Measurements from ENCODE around the gene TRIM10.
A peak's percentile ranks its signal among the peaks of the same experiment; 100 is the strongest.

The TRIM10 gene

DNA sequence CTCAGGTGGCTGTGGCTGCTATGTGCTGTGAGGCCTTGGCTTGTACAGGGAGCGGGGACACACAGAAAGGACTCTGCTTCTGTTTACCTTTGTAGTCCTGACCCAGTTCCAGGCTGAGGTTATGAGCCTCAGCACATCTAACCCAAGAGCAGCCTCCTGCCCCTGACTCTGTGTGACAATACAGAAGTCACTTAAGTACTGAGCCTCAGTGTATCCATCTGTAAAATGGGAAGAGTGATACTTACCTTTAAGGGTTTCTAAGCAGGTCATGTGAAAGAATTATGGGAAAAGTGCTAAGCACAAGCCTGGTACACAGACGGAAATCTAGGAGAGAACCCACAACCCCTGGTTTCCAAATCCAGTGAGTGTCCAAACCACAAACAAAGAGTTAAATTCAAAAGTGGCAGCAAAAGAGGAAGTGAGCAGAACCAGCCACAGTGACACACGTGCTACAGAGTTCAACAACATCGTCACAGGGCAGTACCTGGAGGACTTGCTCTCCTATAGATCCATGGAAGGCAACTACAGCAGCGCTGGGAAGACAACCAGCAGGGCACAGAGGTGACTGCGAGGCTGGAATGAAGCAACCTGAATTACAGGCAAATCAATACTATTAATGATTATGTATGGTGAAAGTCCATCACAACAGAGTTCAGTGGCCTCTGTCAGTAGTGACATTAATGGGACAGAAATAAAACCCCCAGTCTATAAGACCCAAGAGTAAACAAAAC lies 39.7 kb upstream of the TRIM10 start:
- Histone ChIP-seq H3K4me3 (peak overlapping the region in 3 of 10 experiments; percentile 2 to 29 (median 2); a peak in 2 of 20 replicates), H3K9ac (peak overlapping the region in 9 of 11 experiments; percentile 25 to 70 (median 42); a peak in 15 of 22 replicates), H3K9me3 (replicated peaks in 1 of 11) (no peaks in the 10 kb centered on the region), H3K27me3 (no peaks in the 10 kb centered on the region), H3K4me2 (peak overlapping the region; percentile 53 to 90 (median 81)), H3K27ac (peak overlapping the region; percentile 14 to 84 (median 73); a peak in 21 of 22 replicates), H3K36me3 (peaks cover 43 to 79% (median 55%) of the 10 kb centered on the region in 11 experiments), H3K4me1 (peaks cover 27 to 95% (median 62%) of the 10 kb centered on the region in 10 experiments), H4K20me1 (peaks cover 32 to 84% (median 63%) of the 10 kb centered on the region in 11 experiments; a peak in 21 of 22 replicates)
- no peak for TF ChIP-seq Cebpa-rat (IDR thresholded peaks at IDR 0.05)

DNA sequence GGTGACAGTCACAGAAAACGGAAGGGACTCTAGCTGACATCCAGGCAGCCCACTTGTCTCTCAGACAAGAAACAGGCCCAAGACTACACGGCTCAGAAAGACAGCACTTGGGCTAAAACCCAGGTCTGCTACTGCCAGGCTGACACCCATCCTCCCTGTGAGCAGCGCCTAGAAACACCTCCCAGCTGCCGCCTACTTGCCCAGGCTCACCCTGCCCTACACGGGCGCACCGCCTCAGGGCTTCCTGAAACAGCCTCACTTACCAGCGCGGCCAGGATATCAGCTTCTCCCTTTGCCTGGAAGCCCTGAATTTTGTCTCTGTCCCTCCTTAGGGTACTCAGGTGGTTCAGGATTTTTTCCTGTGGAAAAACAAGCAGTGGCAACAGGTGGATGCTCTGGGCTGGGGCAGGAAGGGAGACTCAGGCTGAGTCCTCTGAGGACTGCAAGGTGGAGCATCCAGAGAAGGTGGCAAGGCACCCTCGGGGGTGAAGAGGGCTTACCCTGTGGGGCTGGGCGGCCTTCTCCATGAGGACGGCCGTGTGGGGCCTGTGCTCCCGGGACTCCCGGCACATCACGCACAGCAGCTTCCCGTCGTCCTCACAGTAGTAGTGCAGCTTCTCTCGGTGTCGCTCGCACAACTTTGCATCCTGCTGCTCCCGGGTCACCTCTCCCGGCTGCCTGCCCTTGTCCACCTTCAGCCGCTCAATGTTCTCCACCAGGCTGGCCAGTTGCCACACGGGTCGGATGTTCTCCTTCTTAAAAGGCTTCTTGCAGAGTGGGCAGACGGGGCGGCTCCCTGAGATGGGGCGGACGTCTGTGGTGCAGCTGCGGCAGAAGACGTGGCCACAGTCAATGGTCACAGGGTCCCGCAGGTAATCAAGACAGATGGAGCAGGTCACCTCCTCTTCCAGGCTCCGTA lies 37.4 kb upstream of the TRIM10 start:
- no peak for TF ChIP-seq Cebpa-rat (IDR thresholded peaks at IDR 0.05)
- Histone ChIP-seq H3K9me3 (replicated peaks in 1 of 11) (no peaks in the 10 kb centered on the region), H3K27ac (peak overlapping the region in 3 of 11 experiments; percentile 3 to 43 (median 37); a peak in 6 of 22 replicates), H3K27me3 (no peaks in the 10 kb centered on the region), H3K4me2 (peak overlapping the region in 4 of 11 experiments; percentile 36 to 90 (median 45); a peak in 8 of 22 replicates), H3K36me3 (peaks cover 62 to 87% (median 71%) of the 10 kb centered on the region in 11 experiments), H3K9ac (peak overlapping the region in 1 of 11 experiments; percentile 44; a peak in 1 of 22 replicates), H4K20me1 (peaks cover 25 to 70% (median 50%) of the 10 kb centered on the region in 11 experiments; a peak in 19 of 22 replicates), H3K4me3 (no peak overlapping the region), H3K4me1 (peaks cover 24 to 72% (median 47%) of the 10 kb centered on the region in 10 experiments)

DNA sequence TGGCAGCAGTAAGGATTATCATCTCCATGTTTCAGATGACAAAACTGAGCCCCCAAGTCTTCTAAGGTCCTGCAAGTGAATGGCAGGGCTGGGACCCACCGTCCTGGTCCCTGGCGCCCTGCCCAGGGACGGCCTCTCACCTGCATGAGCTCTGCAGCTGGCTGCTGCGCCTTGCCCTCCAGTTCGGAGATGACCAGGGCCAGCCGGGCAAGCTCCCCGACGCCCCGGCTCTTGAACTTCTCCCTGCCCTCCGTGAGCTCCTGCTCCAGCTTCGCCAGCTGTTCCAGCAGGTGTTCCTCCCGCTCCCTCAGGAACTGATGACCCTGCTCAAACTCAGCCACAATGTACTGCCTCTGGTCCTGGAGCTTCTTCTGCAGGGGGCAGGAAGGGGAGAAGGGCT lies 35.4 kb upstream of the TRIM10 start:
- H3K9ac ChIP-seq = no peak overlapping the region
- peak overlapping the region in 1 of 11 experiments; percentile 45; a peak in 1 of 22 replicates for H3K27ac ChIP-seq
- no peak overlapping the region for H3K4me3 ChIP-seq
- peaks cover 76 to 91% (median 85%) of the 10 kb centered on the region in 11 experiments for H3K36me3 ChIP-seq
- H3K27me3 ChIP-seq = no peaks in the 10 kb centered on the region
- no peak for TF ChIP-seq Cebpa-rat (IDR thresholded peaks at IDR 0.05)
- peaks cover 13 to 51% (median 28%) of the 10 kb centered on the region in 10 experiments for H3K4me1 ChIP-seq
- no peak overlapping the region for H3K4me2 ChIP-seq
- no peaks in the 10 kb centered on the region for H3K9me3 ChIP-seq (replicated peaks in 1 of 11)
- H4K20me1 ChIP-seq = peaks cover 27 to 57% (median 49%) of the 10 kb centered on the region in 11 experiments; a peak in 17 of 22 replicates

DNA sequence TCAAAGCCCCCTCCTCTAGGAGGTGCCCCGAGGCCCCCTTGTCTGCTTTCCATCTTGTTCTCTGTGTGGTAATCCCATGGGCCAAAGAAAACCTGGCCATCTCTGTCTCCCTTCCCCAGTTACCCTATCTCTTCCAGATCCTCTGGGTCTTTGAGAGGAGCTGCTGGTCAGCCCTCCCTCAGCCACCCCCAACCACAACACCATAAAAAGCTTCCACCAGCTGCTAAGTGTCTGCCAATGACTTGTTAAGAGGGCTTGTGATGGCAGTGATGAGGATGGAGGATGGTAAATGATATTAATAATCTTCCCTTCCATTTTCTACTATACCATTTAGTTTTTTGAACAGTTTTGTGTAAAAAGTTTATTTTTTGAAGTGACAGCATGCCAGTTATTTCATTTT lies 34.9 kb upstream of the TRIM10 start:
- Histone ChIP-seq H3K36me3 (peaks cover 80 to 96% (median 89%) of the 10 kb centered on the region in 11 experiments), H4K20me1 (peaks cover 23 to 58% (median 51%) of the 10 kb centered on the region in 11 experiments; a peak in 17 of 22 replicates), H3K27ac (no peak overlapping the region), H3K9me3 (replicated peaks in 1 of 11) (no peaks in the 10 kb centered on the region), H3K4me1 (peaks cover 9 to 47% (median 24%) of the 10 kb centered on the region in 10 experiments), H3K9ac (no peak overlapping the region), H3K4me2 (no peak overlapping the region), H3K4me3 (no peak overlapping the region), H3K27me3 (no peaks in the 10 kb centered on the region)
- TF ChIP-seq Cebpa-rat (IDR thresholded peaks at IDR 0.05) = no peak

DNA sequence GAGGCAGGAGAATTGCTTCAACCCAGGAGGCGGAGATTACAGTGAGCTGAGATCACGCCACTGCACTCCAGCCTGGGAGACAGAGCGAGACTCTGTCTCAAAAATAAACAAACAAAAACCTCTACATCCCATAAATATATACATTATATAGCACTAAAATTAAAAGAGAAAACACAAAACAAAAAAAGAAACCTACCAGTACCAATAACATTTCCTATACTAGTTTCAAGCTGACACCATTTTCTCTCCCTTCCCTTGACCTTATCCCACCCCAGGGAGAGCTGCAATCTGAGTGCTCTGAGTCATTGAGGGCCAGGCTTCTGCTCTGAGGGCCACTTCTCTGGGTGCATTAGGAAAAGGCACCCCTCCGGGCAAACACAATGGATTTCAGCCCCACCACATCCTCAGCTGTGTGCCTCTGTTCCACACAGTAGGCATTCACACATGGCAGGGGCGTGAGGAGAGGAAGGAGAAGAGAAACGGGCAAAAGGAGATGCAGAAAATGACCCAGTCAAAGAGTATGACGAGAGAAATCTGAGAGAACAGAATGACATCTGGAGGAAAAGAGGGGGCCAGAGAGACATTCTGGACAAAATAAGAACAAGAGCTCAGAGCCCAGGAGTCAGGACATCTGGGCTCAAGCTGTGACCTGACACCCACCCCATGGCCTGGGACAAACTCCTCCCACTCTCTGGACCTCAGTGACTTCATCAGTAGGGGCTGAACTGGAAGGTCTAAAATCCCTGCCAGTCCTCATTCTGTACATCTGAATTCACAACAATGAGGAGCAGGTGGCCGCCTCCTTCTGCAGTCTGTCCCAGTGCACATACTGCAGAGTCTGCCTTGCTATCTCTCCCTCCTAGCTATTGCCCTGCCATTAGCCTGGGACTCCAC lies 34.0 kb upstream of the TRIM10 start:
- no peak overlapping the region for H3K4me2 ChIP-seq
- no peak overlapping the region for H3K27ac ChIP-seq
- H3K27me3 ChIP-seq = no peaks in the 10 kb centered on the region
- no peak for TF ChIP-seq Cebpa-rat (IDR thresholded peaks at IDR 0.05)
- no peak overlapping the region for H3K4me3 ChIP-seq
- peaks cover 0 to 38% (median 15%) of the 10 kb centered on the region in 10 experiments; a peak in 16 of 20 replicates for H3K4me1 ChIP-seq
- H3K9me3 ChIP-seq (replicated peaks in 1 of 11) = no peaks in the 10 kb centered on the region
- peaks cover 82 to 97% (median 91%) of the 10 kb centered on the region in 11 experiments for H3K36me3 ChIP-seq
- H3K9ac ChIP-seq = no peak overlapping the region
- H4K20me1 ChIP-seq = peaks cover 13 to 63% (median 49%) of the 10 kb centered on the region in 11 experiments; a peak in 17 of 22 replicates

DNA sequence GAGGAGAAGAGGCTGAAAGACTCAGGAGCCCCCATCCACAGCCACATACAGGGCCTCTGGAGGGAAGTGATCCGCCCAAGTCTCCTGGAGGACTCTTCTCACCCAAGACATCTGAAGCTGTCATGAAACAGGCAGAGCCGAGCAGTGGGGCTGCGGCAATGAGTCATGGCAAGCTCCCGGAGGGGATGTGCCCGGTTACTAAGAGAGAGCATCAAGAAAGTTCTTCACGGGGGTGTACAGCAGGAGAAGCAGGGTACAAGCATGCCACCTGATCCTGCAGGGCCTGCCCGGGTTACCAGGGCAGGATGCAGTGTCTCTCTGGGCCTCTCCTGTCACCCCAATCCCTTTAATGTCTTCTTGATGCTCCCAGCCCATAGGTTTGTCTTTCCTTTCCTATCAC lies 31.1 kb upstream of the TRIM10 start:
- Histone ChIP-seq H3K4me1 (peaks cover 0 to 8% (median under 1%) of the 10 kb centered on the region in 10 experiments; a peak in 10 of 20 replicates), H3K36me3 (peaks cover 80 to 95% (median 90%) of the 10 kb centered on the region in 11 experiments), H3K27ac (no peak overlapping the region), H3K4me2 (no peak overlapping the region), H4K20me1 (peaks cover 0 to 56% (median 32%) of the 10 kb centered on the region in 11 experiments; a peak in 14 of 22 replicates), H3K4me3 (no peak overlapping the region), H3K27me3 (no peaks in the 10 kb centered on the region), H3K9me3 (replicated peaks in 1 of 11) (no peaks in the 10 kb centered on the region), H3K9ac (no peak overlapping the region)
- TF ChIP-seq Cebpa-rat (IDR thresholded peaks at IDR 0.05) = no peak

DNA sequence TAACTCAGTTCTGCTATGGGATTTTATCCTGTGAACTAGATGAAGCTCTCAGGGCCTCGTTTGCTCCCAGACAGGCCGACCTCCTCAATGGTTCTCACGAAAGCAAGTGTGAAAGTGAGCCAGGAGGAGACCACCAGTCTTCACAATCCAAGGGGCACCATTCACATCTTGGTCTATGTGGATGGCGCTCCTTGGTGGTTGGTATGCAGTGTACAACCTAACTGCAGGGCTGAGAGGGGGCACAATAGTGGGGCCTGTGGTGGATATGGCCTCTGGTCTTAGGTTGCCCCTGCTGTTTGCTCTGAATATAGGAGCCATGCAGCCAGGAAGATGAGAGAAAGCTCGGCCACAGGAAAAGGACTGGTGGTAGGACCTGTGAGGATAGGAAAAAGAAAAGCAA lies 27.5 kb upstream of the TRIM10 start:
- Histone ChIP-seq H4K20me1 (peaks cover 0 to 45% (median 14%) of the 10 kb centered on the region in 11 experiments; a peak in 13 of 22 replicates), H3K9me3 (replicated peaks in 1 of 11) (no peaks in the 10 kb centered on the region)

More for the DNA sequence above, 27.5 kb upstream of the TRIM10 start:
- no peak overlapping the region for H3K4me2 ChIP-seq
- no peaks in the 10 kb centered on the region for H3K4me1 ChIP-seq
- no peak overlapping the region for H3K9ac ChIP-seq
- no peaks in the 10 kb centered on the region for H3K27me3 ChIP-seq
- TF ChIP-seq Cebpa-rat (IDR thresholded peaks at IDR 0.05) = no peak
- peaks cover 78 to 95% (median 89%) of the 10 kb centered on the region in 11 experiments for H3K36me3 ChIP-seq
- no peak overlapping the region for H3K27ac ChIP-seq
- H3K4me3 ChIP-seq = no peak overlapping the region

All from BLaER1 treated with 17β-estradiol and CSF1 and Interleukin-3, amounts not matched to agents 10 nM and 100 nM (cell line).